Large intestine (tissue), 3 donors: ENCODE results near the gene NCF1. TPM values are rescaled to one million over a fixed set of nuclear protein-coding genes. Genes with fewer than 3 reads are reported as not detected.
"Not testable (repeated sequence)": the region's sequence is repeated elsewhere in the genome, so short reads cannot be mapped to it uniquely, and the experiment has no call there.

Experiments used
- DNase-seq, 2 donors: peaks; one replicate each; pipeline versions ENCODE4 v3.0.0 to v3.0.0-alpha.2; 2013
- H3K27ac ChIP-seq: one replicate; pipeline ENCODE4 v1.5.1; 2013; ENCODE audit warnings: low read length
- H3K27me3 ChIP-seq: 2 replicates; pipeline ENCODE4 v1.6.1; 2013; ENCODE audit warnings: low read length; ENCODE audit not compliant: control insufficient read depth, insufficient read depth
- H3K36me3 ChIP-seq: 2 replicates; pipeline ENCODE4 v1.6.1; 2013; ENCODE audit warnings: low read length; ENCODE audit not compliant: control insufficient read depth, insufficient read depth
- H3K4me1 ChIP-seq: one replicate; pipeline ENCODE4 v1.6.1; 2013; ENCODE audit warnings: low read length; ENCODE audit not compliant: control insufficient read depth, insufficient read depth
- H3K4me3 ChIP-seq: one replicate; pipeline ENCODE4 v1.5.1; 2013; ENCODE audit warnings: low read length
- H3K9me3 ChIP-seq: one replicate; pipeline ENCODE4 v1.6.1; 2013; ENCODE audit warnings: mild to moderate bottlenecking, low read depth, low read length, moderate library complexity; ENCODE audit not compliant: control insufficient read depth
- WGBS: methylation state at CpG from one replicate; pipeline ENCODE4 v1.1.5; 2013; ENCODE audit warnings: low lambda C conversion rate; ENCODE audit not compliant: insufficient coverage; 5-methylcytosine and 5-hydroxymethylcytosine counted together
- polyA plus RNA-seq: library from polyadenylated mRNA; unstranded; fragments of 120-200 nt; gene quantifications from one replicate; pipeline ENCODE4 v1.2.1, GENCODE V29; 2013

The NCF1 gene
- polyA plus RNA-seq, 1 donor = 3.1 TPM

DNA sequence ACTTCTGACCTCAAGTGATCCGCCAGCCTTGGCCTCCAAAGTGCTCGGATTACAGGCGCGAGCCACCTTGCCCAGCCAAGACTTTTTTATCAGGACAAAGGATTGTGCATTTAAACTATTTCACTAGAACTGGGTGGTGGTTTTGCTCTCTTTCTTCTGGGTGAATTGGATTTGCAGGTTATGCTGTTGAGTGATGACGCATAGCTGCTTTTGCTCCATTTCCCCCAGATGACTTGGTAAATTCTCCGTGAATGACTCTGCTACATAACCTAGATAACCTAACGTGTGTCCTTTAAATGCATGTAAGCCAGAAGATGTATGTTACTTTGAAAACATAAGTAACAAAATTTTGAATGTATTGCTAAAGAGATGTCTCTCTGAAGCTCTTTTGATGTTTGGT is 15.5 kb upstream of the NCF1 start:
- DNase-seq, H3K36me3 ChIP-seq, H3K9me3 ChIP-seq, H3K27me3 ChIP-seq, H3K4me3 ChIP-seq, H3K27ac ChIP-seq, H3K4me1 ChIP-seq: not testable (repeated sequence)
- WGBS = no CpG with 5 or more reads among the region's 7 CpGs

DNA sequence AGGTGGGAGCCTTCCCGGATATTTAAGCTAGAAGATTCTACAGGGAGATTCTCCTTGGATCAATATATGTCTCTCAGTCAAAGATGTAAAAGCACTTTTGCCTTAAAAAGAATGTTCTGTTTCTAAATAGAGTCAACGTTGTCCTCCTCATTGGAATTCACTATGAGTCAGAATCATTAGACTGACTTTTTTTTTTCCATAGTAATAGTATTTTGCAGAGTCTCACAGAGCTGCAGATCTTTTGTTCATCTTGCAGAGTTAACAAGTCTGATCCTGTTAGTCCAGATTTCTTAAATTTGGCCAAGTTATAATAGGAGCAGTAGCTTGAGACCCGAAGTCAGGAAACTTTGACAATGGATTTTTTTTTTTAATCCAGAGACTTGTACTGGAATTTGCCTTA is 14.8 kb upstream of the NCF1 start:
- WGBS = no CpG with 5 or more reads among the region's 3 CpGs
- not testable (repeated sequence) for H3K4me1 ChIP-seq, H3K9me3 ChIP-seq, H3K27me3 ChIP-seq, H3K36me3 ChIP-seq, DNase-seq, H3K27ac ChIP-seq, H3K4me3 ChIP-seq

DNA sequence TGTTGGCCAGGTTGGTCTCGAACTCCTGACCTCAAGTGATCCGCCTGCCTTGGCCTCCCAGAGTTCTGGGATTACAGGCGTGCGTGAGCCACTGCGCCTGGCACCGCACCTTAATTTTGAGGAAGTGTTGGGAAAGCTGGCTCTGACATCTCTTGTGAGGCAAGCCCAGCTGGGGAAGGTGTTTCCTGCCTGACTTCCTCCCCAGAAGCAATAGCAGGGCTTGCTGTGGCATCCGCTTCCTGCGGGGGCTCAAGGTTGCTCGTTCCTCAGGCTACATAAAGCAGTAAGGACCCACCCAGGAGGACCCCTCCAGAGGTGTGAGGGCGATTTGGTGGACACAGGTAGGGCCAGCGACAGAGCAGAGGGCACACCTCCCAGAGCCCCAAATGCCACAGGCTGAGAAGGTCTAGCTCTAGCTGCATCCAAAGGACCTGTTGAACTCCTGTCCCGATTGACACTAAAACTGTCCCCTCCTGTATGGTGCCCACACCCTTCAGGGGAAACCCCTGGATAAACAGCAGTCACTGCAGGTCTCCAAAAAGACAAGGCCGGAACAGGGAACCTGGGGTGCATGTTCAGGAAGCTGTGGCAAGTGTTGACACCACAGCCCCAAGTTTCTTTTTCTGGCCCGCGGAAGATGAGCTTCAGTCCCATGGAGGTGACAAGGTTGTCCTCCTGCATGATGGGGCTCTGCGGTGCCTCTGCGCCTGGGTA is 8.4 kb upstream of the NCF1 start:
- not testable (repeated sequence) for H3K4me3 ChIP-seq, H3K36me3 ChIP-seq, H3K27me3 ChIP-seq, H3K4me1 ChIP-seq, DNase-seq, H3K9me3 ChIP-seq, H3K27ac ChIP-seq
- no CpG with 5 or more reads among the region's 17 CpGs for WGBS

DNA sequence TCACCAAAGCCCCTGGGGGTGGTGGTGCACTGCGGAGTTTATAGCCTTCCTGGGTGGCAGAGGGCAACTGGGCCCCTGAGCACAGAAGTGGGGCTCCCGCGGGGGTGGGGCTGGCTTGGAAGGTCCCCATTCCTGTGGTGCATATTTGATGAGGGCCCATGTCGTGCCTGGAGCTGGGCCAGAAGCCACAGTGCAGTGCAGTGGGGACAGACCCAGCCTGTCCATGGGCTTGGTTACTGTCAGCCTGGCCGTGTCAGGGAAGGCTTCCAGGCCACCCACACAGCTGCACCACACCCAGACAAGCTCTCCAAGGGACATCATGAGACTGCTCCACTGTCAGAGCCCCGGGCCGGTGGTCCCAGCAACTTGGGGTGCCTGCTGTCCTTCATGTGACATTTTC is 7.3 kb upstream of the NCF1 start:
- not testable (repeated sequence) for DNase-seq, H3K4me3 ChIP-seq, H3K27me3 ChIP-seq, H3K9me3 ChIP-seq, H3K4me1 ChIP-seq, H3K27ac ChIP-seq, H3K36me3 ChIP-seq
- WGBS = no CpG with 5 or more reads among the region's 7 CpGs

DNA sequence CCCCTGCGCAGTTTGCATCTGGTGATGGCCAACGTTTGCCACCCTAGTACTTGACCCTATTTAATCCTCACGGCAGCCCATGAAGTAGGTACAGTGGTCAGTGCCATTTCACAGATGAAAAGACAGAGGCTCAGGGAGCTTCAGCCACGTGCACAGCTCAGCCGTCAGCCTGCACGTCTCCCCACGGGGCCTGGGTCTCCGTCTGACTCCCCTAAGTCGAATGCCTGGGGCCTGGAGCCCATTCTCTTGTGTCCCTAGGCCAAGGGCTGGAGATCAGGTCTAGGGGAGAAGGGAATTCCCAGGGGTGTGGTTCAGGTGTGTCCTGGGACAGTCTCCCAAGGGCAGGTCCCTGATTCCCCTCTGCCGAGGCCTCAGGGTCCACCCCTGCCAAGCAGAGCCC is 6.8 kb upstream of the NCF1 start:
- not testable (repeated sequence) for H3K4me1 ChIP-seq, H3K36me3 ChIP-seq, H3K9me3 ChIP-seq, DNase-seq, H3K27ac ChIP-seq, H3K27me3 ChIP-seq, H3K4me3 ChIP-seq
- no CpG with 5 or more reads among the region's 10 CpGs for WGBS

DNA sequence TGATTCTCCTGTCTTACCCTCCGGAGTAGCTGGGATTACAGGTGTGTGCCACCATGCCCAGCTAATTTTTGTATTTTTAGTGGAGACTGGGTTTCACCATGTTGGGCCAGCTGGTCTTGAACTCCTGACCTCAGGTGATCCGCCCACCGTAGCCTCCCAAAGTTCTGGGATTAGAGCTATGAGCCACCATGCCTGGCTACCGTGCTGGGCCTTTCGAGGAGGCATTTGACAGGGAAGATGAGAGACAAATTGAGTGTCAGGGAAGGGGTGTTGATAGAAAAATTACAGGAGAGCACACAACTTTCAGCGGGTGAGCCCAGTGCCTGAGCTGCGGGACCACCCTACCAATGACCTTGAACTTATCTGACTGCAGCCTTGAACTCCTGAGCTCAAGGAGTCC is 3.7 kb upstream of the NCF1 start:
- H3K27me3 ChIP-seq, H3K4me1 ChIP-seq, H3K36me3 ChIP-seq, H3K4me3 ChIP-seq, DNase-seq, H3K27ac ChIP-seq, H3K9me3 ChIP-seq: not testable (repeated sequence)
- no CpG with 5 or more reads among the region's 7 CpGs for WGBS

DNA sequence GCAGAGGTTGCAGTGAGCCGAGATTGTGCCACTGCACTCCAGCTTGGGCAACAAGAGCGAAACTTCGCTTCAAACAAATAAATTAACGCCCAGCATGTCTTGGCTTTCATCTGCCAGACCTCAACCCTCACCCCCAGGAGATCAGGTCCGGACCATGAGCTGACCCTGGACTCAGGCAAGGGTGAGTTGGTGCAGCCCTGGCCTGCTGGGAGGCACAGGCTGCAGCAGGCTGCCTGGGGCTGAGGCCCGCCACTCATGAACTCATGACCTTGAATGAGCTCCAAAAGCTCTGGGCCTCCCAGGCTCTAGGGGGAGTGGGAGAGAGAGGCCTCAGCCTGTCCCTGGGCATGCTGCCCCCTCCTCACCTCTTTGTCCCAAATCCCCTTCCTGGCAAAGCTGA is 1.7 kb upstream of the NCF1 start:
- H3K9me3 ChIP-seq, H3K36me3 ChIP-seq, H3K4me1 ChIP-seq, H3K4me3 ChIP-seq, H3K27me3 ChIP-seq, DNase-seq, H3K27ac ChIP-seq: not testable (repeated sequence)
- WGBS = no CpG with 5 or more reads among the region's 6 CpGs

DNA sequence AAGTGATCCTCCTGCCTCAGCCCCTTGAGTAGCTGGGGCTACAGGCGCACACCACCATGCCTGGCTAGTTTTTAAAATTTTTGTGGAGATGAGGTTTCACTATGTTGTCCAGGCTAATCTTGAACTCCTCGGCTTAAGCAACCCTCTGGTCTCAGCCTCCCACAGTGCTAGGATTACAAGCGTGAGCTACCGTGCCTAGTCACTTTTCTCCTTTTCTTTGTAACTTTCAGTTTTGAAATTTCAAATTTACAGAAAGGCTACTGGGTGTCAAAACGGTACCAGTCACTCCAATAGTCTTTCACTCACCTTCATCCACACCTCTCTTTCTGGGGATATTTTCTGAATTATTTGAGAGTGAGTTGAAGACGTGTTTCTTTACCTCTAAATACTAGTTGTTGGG is 1.3 kb downstream of the NCF1 start:
- not testable (repeated sequence) for H3K9me3 ChIP-seq, H3K36me3 ChIP-seq, DNase-seq, H3K4me3 ChIP-seq, H3K27ac ChIP-seq, H3K4me1 ChIP-seq, H3K27me3 ChIP-seq
- no CpG with 5 or more reads among the region's 6 CpGs for WGBS

DNA sequence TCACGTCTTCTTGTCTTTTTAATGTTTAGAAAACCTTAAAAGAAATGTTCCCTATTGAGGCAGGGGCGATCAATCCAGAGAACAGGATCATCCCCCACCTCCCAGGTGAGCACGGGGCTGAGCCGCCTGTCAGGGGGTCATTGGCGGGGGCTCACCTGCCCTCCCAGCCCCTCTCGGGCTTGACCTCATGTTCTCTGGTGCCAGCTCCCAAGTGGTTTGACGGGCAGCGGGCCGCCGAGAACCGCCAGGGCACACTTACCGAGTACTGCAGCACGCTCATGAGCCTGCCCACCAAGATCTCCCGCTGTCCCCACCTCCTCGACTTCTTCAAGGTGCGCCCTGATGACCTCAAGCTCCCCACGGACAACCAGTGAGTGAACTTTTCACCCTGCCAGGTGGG is 5.2 kb downstream of the NCF1 start:
- not testable (repeated sequence) for H3K4me3 ChIP-seq, H3K36me3 ChIP-seq, DNase-seq, H3K27ac ChIP-seq, H3K27me3 ChIP-seq, H3K4me1 ChIP-seq, H3K9me3 ChIP-seq
- no CpG with 5 or more reads among the region's 17 CpGs for WGBS

DNA sequence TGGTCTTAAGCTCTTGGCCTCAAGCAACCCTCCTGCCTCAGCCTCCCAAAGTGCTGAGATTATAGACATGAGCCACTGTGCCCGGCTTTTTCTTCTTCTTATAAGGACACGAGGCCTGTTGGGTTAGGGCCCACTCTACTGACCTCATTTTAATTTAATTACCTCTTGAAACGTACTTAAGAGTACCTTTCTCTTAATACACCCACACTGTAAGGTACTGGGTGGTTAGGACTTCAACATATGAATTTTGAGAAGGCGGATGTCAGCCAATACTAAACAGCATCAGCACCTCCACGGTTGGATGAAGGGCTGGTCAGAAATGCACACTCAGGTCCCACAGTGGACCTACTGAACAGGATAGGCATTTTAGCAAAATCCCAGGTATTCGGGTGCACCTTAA is 7.9 kb downstream of the NCF1 start:
- not testable (repeated sequence) for DNase-seq, H3K9me3 ChIP-seq, H3K4me3 ChIP-seq, H3K27me3 ChIP-seq, H3K4me1 ChIP-seq, H3K27ac ChIP-seq, H3K36me3 ChIP-seq
- WGBS = no CpG with 5 or more reads among the region's 6 CpGs

DNA sequence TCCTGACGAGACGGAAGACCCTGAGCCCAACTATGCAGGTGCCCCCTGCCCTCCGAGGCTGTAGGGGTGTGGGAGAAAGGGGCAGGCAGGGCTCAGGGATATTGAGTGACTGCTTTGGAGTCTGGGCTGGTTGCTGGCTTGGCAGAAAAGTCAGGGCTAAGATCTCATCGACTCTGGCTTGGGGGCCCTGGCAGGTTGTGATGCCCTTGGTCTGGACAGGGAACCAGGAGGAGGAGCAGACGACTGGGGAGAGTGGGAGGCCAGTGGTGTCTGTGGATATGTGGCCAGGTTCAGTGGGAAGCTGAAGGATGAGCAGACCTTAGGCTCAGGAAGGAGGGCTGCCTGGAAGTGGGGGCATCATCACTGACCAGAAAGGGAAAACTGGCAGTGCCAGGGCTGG is 9.8 kb downstream of the NCF1 start:
- not testable (repeated sequence) for DNase-seq, H3K27ac ChIP-seq, H3K4me1 ChIP-seq, H3K36me3 ChIP-seq, H3K27me3 ChIP-seq, H3K9me3 ChIP-seq, H3K4me3 ChIP-seq
- WGBS = no CpG with 5 or more reads among the region's 5 CpGs
